GM03348 (cell line): ENCODE results near the gene HEXB.
"Not testable (repeated sequence)": the region's sequence is repeated elsewhere in the genome, so short reads cannot be mapped to it uniquely, and the experiment has no call there.

ENCODE experiments used
- DNase-seq: peaks from one replicate; pipeline ENCODE4 v3.0.0; 2012; ENCODE audit warnings: low spot score

The HEXB gene

DNA sequence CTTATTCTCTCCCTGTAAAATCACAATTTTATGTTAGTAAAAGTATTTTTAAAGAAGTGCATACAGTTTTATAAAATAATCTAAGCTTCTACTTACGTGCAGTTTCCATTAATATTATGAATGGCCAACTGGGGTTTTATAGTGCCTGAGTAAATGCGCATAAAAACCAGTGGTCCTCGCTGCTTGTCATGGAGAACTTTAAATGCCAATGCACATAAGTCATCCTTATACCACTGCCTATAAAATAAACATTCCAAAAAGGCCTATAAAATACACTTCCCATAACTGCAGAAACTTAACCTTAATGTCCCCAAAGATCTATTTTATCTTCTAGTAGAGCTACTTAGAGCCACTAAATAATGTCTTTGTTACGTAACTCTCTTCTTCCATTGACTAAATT, 53.4 kb downstream of the HEXB start:
- DNase-seq: no peak

DNA sequence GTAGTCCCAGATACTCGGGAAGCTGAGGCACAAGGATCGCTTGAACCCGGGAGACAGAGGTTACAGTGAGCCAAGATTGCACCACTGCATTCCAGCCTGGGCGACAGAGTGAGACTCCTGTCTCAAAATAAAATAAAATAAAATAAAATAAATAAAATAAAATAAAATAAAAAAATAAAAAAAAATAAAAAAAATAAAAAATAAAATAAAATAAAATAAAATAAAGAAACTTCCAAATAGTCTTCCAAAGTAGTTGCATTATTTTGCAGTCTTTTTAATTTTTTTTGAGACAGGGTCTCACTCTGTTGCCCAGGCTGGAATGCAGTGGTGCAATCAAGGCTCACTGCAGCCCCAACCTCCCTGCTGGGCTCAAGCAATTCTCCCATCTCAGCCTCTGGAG, 63.7 kb downstream of the HEXB start:
- DNase-seq: not testable (repeated sequence)

GRCh38 chr5:74761241-74761640, 76.2 kb downstream of the HEXB start:
- DNase-seq: no peak

DNA sequence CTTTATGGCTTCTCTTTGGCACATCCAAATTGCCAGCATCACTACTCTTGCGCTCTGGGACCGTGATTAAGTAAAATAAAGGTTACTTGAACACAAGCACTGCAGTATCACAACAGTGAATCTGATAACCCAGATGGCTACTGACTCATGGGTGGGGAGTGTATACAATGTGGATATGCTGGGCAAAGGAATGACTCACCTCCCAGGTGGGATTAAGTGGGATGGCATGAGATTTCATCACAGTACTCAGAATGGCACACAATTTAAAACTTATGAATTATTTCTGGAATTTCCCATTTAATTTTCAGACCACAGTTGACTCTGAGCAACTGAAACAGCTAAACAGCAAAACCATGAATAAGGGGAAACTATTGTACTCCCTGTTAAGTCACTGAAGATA, 77.6 kb downstream of the HEXB start:
- DNase-seq: peak; percentile 17

DNA sequence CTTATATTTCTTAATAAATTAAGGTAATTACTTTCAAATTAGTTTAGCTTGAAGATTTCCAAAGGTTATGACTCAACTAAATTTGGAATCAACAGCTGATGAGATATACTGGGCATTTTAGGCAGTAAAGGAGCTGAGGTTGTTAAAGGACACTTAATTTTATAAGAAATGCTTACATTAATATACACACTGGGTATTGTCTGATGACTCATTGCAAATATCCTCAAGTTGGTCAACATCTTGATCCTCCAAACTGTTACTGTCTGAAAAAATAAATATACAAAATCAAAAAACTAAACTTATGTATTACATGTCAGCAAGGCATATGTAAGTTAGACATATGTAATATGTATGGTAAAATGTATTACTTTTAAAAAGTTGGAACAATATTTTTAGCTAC, 78.5 kb downstream of the HEXB start:
- DNase-seq: no peak

- no peak for DNase-seq
These were observed 80.2 kb downstream of the HEXB start for GRCh38 chr5:74765201-74765600.

- no peak for DNase-seq
These were observed 80.9 kb downstream of the HEXB start for GRCh38 chr5:74765929-74766328.

DNA sequence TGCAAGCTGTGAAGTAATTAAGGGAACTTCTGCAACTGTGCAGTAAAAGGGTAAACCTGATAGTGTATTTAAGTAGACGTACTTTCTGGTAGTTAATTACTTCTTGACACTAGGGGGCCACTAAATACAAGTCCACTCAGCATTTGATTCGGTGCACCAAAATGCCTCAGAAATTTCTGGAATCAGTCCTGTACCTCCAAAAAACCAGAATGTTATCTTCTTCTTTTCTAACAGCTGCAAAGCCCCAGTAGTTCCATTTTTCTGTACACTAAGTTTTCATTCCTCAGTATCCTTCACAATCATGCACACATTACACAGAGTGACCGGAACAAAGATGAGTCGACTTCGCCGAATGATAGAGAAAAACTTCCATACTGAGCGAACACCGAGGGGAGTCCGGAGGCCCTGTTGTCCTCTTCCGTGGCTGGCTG, 81.4 kb downstream of the HEXB start:
- DNase-seq: peak; percentile 74

GRCh38 chr5:74766849-74767578, 82.0 kb downstream of the HEXB start, which contains the start of the genes GFM2 and NSA2:
Gene GFM2, minus strand, starts transcription at chr5:74767117. Its CDS starts 3,375 bp downstream, at chr5:74763742.
Gene NSA2, plus strand, starts transcription at chr5:74767249. Its CDS starts 112 bp downstream, at chr5:74767361.
- DNase-seq: peak; percentile 90

DNA sequence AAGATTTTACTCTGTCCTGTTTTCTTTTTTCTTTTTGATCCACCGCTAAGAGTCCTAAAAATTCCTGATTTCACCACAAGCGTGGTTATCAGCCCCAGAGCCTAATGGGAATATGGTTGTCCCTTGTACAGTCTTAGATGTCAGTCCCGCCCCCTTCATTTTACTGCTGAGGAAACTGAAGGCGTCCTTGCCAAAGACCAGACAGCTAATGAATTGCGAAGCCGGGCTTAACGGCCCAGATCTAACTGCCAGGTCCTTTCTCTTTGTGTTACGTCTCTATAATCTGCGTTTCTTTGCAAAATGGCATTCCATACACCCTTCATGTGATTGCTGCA, 82.5 kb downstream of the HEXB start:
- peak; percentile 50 for DNase-seq
